Measurements from ENCODE around the gene EXOC6. TPM values are rescaled to one million over a fixed set of nuclear protein-coding genes. Genes with fewer than 3 reads are reported as not detected.

The EXOC6 gene
- total RNA-seq, 1 experiment from 2014 or later, result 12.9 TPM

- Histone ChIP-seq H3K9me2 (ENCODE audit: insufficient read depth) (no peaks in the 10 kb centered on the region), H2AFZ (ENCODE audit: low read depth, low read length, poor library complexity, severe bottlenecking) (no peak overlapping the region), H3K4me3 (replicated peaks in 1 of 2; ENCODE audit: low read depth in 1 of 2, low read length in 2 of 2) (no peak overlapping the region), H3K9me3 (ENCODE audit: control insufficient read depth in 1 of 2, insufficient read depth in 1 of 2, low read depth in 1 of 2, low read length in 2 of 2) (no peaks in the 10 kb centered on the region), H3K27me3 (ENCODE audit: insufficient read depth, low read length) (no peaks in the 10 kb centered on the region), H4K20me1 (ENCODE audit: insufficient read depth) (no peaks in the 10 kb centered on the region), H3K4me1 (ENCODE audit: control insufficient read depth in 1 of 2, insufficient read depth in 2 of 2, low read length in 2 of 2) (no peaks in the 10 kb centered on the region), H3K79me2 (ENCODE audit: insufficient read depth, low read length) (no peaks in the 10 kb centered on the region), H3K36me3 (ENCODE audit: control insufficient read depth in 1 of 2, insufficient read depth in 2 of 2, low read length in 2 of 2) (no peaks in the 10 kb centered on the region), H3K9ac (ENCODE audit: low read length) (no peak overlapping the region), H3K4me2 (ENCODE audit: low read length) (no peak overlapping the region), H3K27ac (ENCODE audit: low read depth, low read length) (no peak overlapping the region)
- ChIA-PET POLR2A (no interaction called here), CTCF (interaction anchor here (0.7 to 1.3 kb wide), 3 partner anchors 29 to 76 kb away, joined by 3 read pairs; no protein-coding TSS in a partner anchor), RAD21 (ENCODE audit: low non-redundant PET in 1 of 2, low total read pairs in 2 of 2, uncharacterized antibody in 2 of 2, unreplicated experiment in 2 of 2) (no interaction called here)
- intact Hi-C loops (cut with micrococcal nuclease), result loop anchor here (2.0 kb wide), 1 partner anchor 33 kb away; no protein-coding TSS in a partner anchor
- DNase-seq (ENCODE audit: low read depth, low spot score) (peak; percentile 12), ATAC-seq (peak; percentile 72)
- TF ChIP-seq TCF7L2 (IDR thresholded peaks at IDR 0.05; ENCODE audit: borderline replicate concordance, extremely low read depth, insufficient read depth, insufficient read length), result no peak
- TF ChIP-seq POLR2A (IDR thresholded peaks at IDR 0.05; ENCODE audit: borderline replicate concordance, extremely low read depth, insufficient read depth, insufficient read length), result no peak
- no peak for TF ChIP-seq ELF1 (IDR thresholded peaks at IDR 0.05; ENCODE audit: borderline replicate concordance, low read depth)
- TF ChIP-seq YY1 (IDR thresholded peaks at IDR 0.05; ENCODE audit: extremely low read depth, insufficient replicate concordance, low read depth, low read length), result no peak
- no peak for TF ChIP-seq EGR1 (IDR thresholded peaks at IDR 0.05; ENCODE audit: low read depth)
- peak; percentile 78 for TF ChIP-seq RAD21 (IDR thresholded peaks at IDR 0.05; ENCODE audit: low read depth)
- no peak for TF ChIP-seq EZH2phosphoT487 (IDR thresholded peaks at IDR 0.05; ENCODE audit: borderline replicate concordance)
- peak; percentile 40; the same call in 1 of the 2 replicates for TF ChIP-seq MAX (IDR thresholded peaks at IDR 0.05)
- TF ChIP-seq CTCF (IDR thresholded peaks at IDR 0.05 in 2 of 3, conservative IDR thresholded peaks at IDR 0.05 in 1 of 3; ENCODE audit: borderline replicate concordance in 1 of 3, insufficient read depth in 1 of 3, low read depth in 2 of 3, low read length in 2 of 3), result peak; percentile 57 to 68 (median 65); a peak in 5 of 6 replicates
- no TSS peak for BruUV-seq (replicated peaks)
These were observed 191.4 kb downstream of the EXOC6 start for GRCh38 chr10:93039721-93040120.
